Measurements from ENCODE around the gene DBN1. TPM values are rescaled to one million over a fixed set of nuclear protein-coding genes. Genes with fewer than 3 reads are reported as not detected.

The DBN1 gene
- total and polyA plus RNA-seq, 2 donors (not counting 3 experiments of a cell fraction or from before 2014, with no cell fraction given) = 198 to 336 TPM

- intact Hi-C loops (cut with micrococcal nuclease) = no loop called here
- TF ChIP-seq CTCF (IDR thresholded peaks at IDR 0.05; ENCODE audit: extremely low read depth in 1 of 2, insufficient read depth in 1 of 2, low read depth in 1 of 2, low read length in 2 of 2) (no peak), JUN (IDR thresholded peaks at IDR 0.05; ENCODE audit: borderline replicate concordance, insufficient read depth, insufficient read length, low read depth) (no peak), POLR2A (IDR thresholded peaks at IDR 0.05; ENCODE audit: low read depth, low read length) (no peak), POLR2AphosphoS5 (IDR thresholded peaks at IDR 0.05; ENCODE audit: insufficient read depth, low read depth, low read length) (no peak), MYC (IDR thresholded peaks at IDR 0.05; ENCODE audit: low read depth, low read length) (no peak), MAX (IDR thresholded peaks at IDR 0.05; ENCODE audit: insufficient read depth, insufficient read length) (no peak), FOS (IDR thresholded peaks at IDR 0.05; ENCODE audit: borderline replicate concordance, insufficient read depth, low read length) (no peak), GATA2 (IDR thresholded peaks at IDR 0.05; ENCODE audit: insufficient read depth, insufficient read length, low read depth, low read length) (no peak), EZH2 (IDR thresholded peaks at IDR 0.05; ENCODE audit: borderline replicate concordance, low read depth, low read length, severe bottlenecking) (no peak)
- Histone ChIP-seq H2AFZ (ENCODE audit: low read depth, low read length) (no peak overlapping the region), H3K4me1 (ENCODE audit: control insufficient read depth, extremely low read depth, insufficient read depth, low read length) (no peaks in the 10 kb centered on the region), H3K9me3 (replicated peaks; ENCODE audit: control insufficient read depth, insufficient read depth, low read length) (no peaks in the 10 kb centered on the region), H3K4me3 (replicated peaks in 1 of 3; ENCODE audit: insufficient read depth in 1 of 3, low read depth in 1 of 3, low read length in 3 of 3) (no peak overlapping the region), H3K4me2 (ENCODE audit: insufficient read depth, low read length) (no peak overlapping the region), H3K27ac (ENCODE audit: insufficient read depth, low read depth, low read length) (no peak overlapping the region), H3K9ac (replicated peaks; ENCODE audit: extremely low read depth, insufficient read depth, low read length) (no peak overlapping the region), H3K79me2 (ENCODE audit: control insufficient read depth, insufficient read depth, low read length) (no peaks in the 10 kb centered on the region), H3K27me3 (ENCODE audit: control insufficient read depth in 2 of 2, insufficient read depth in 2 of 2, low read length in 2 of 2) (peaks cover 0 to 7% of the 10 kb centered on the region in 2 experiments), H3K9me1 (replicated peaks; ENCODE audit: control insufficient read depth, extremely low read depth, insufficient read depth, low read length) (no peaks in the 10 kb centered on the region), H4K20me1 (replicated peaks; ENCODE audit: control insufficient read depth, extremely low read depth, insufficient read depth, low read length) (no peaks in the 10 kb centered on the region), H3K36me3 (ENCODE audit: control insufficient read depth in 2 of 2, extremely low read depth in 1 of 2, insufficient read depth in 2 of 2, low read length in 2 of 2) (no peaks in the 10 kb centered on the region)
- POLR2A ChIA-PET = no interaction called here
- dilution Hi-C loops (cut with MboI; ENCODE audit: extremely low pct_ligation_motif_present, low sequenced_read_pairs) = no loop called here
- DNase-seq (ENCODE audit: low read depth, low spot score) (no peak), FAIRE-seq (no peak)
- CTCF ChIA-PET = no interaction called here
- no TSS peak for BruUV-seq (replicated peaks)
Measured at GRCh38 chr5:177412603-177413233, 60.7 kb downstream of the DBN1 start.
